HuH-7.5 (cell line): ENCODE measurements around the gene TMEM214.

Experiments used
- DNase-seq: peaks from one replicate; pipeline ENCODE4 v3.0.0; 2011; ENCODE audit warnings: low spot score

The TMEM214 gene

GRCh38 chr2:27085062-27085672 lies 52.4 kb downstream of the TMEM214 start:
- no peak for DNase-seq

DNA sequence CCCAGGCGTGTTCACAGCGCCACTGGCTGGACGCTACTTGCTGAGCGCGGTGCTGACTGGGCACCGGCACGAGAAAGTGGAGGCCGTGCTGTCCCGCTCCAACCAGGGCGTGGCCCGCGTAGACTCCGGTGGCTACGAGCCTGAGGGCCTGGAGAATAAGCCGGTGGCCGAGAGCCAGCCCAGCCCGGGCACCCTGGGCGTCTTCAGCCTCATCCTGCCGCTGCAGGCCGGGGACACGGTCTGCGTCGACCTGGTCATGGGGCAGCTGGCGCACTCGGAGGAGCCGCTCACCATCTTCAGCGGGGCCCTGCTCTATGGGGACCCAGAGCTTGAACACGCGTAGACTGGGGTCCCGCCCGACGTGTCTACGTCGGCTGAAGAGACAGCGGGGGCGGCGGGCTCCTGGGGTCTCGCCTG lies 52.9 kb downstream of the TMEM214 start:
- peak; percentile 88 for DNase-seq

DNA sequence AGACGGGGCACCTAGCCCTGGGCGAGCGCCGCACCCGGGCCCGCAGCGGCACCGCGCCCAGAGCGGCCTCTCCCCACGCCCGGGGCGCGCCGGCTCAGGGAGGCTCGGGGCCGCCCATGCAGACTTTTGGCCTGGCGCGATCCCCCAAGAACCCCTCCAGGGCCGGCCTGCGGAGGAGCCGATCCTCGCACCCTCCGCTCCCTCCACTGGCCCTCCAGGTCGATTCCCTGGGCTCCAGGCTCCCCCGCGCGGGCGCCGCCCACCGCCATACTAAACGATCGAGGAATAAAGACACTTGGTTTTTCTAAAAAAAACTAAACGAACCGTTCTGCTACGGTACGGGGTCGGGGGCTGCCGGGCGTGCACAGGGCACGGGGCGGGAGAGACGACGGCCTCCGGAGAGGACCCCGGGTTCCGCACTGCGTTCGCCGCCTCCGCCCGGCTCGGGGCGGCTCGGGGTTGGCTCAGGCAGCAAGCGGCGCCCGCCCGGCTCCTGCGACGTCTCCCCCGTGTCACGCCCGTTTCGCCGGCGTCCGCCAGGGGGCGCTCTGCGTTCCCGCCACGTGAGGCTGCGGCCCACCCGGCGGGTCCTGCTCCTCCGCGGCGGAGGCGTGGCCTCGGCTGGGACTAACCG lies 53.4 kb downstream of the TMEM214 start:
- DNase-seq, result peak; percentile 95

GRCh38 chr2:27086724-27087593 lies 54.2 kb downstream of the TMEM214 start, which contains the start of gene KHK:
KHK (plus strand) TSS chr2:27086772; CDS start chr2:27087260, 488 bp downstream.
- DNase-seq, result peak; percentile 89

DNA sequence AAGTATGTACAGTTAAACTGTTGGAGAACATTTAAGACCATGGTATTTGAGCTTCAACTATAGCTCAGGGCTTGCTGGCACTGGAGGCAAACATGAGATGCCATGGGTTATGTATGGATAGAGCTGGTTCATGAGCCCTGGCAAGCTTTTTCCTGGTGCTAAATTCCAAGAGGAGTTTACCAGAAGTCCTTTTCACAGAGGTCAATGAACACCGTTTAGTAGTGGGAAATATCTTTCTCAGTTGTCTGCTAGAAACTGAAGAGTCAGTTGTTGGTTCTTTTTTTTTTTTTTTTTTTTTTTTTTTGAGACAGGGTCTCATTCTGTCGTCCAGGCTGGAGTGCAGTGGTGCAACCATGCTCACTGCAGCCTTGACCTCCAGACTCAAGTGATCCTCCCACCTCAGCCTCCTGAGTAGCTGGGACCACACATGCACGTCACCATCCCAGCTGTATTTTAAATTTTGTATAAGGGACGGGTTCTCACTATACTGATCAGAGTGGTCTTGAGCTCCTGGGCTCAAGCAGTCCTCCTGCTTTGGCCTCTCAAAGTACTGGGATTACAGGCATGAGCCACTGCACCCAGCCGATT lies 55.2 kb downstream of the TMEM214 start:
- DNase-seq, result no peak

GRCh38 chr2:27088634-27089033 lies 55.9 kb downstream of the TMEM214 start:
- no peak for DNase-seq

DNA sequence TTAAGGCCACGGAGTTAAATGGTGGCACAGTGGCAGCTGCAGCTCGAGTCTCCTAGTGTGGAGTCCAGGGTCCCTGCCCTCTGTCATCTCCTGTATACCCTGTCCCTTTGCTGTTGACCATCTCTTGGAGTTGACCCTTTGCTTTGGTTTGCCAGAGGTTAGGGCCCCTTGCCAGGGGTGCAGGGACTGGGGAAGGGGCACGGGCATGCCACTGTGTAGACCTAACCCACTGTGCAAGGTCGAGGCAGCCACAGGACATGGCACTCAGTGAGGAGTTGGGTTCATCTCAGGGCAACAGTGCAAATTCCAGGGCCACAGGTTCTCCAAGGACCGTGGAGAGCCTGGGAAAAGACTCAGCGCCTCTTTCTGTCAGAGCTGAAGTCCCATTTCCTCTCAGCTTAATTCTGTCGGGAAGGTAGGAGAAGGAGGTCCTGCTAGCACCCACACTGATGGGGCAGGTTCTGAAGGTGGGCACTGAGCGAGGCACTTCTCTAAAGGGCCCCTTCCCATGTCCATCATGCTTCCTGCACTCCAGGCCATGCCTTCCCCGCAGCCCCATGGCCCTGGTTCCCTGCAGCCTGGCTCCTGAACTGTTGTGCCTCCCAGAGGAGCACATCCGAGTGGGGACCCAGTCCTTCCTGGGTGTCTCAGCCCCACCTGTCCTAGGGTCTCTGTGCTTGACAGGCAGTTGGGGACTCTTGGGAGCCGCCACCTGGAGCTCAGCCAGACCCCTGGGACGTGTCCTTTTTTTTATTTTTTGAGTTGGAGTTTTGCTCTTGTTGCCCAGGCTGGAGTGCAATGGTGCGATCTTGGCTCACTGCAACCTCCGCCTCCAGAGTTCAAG lies 56.6 kb downstream of the TMEM214 start:
- DNase-seq, result no peak
